GM18502 (cell line): ENCODE results near the gene BLOC1S1.
"Not testable (repeated sequence)": the region's sequence is repeated elsewhere in the genome, so short reads cannot be mapped to it uniquely, and the experiment has no call there.

Experiments used
- ATAC-seq: cut with Tn5 transposase; IDR thresholded peaks from one replicate; pipeline ENCODE4 v1.9.1; 2021; ENCODE audit warnings: mild to moderate bottlenecking; ENCODE audit not compliant: unreplicated experiment, poor library complexity

BLOC1S1 gene

GRCh38 chr12:55741931-55742680 lies 26.3 kb downstream of the BLOC1S1 start:
- ATAC-seq = no peak

- ATAC-seq = peak; percentile 44
These were observed 27.0 kb downstream of the BLOC1S1 start, which contains the start of gene GDF11 for GRCh38 chr12:55742719-55743405. GDF11 (plus strand) TSS chr12:55743122; CDS start chr12:55743317, 195 bp downstream.

GRCh38 chr12:55743406-55744339 lies 27.8 kb downstream of the BLOC1S1 start:
- peak; percentile 52 for ATAC-seq

- ATAC-seq = no peak
These were observed 28.6 kb downstream of the BLOC1S1 start for GRCh38 chr12:55744340-55745030.

- ATAC-seq = no peak
These were observed 29.7 kb downstream of the BLOC1S1 start for GRCh38 chr12:55745361-55746173.

GRCh38 chr12:55746174-55746912 lies 30.5 kb downstream of the BLOC1S1 start:
- no peak for ATAC-seq

- no peak for ATAC-seq
These were observed 31.0 kb downstream of the BLOC1S1 start for GRCh38 chr12:55746913-55747231.

GRCh38 chr12:55748230-55748993 lies 32.6 kb downstream of the BLOC1S1 start:
- no peak for ATAC-seq

- ATAC-seq = no peak
These were observed 39.4 kb downstream of the BLOC1S1 start for GRCh38 chr12:55755246-55755645.

GRCh38 chr12:55757701-55758100 lies 41.9 kb downstream of the BLOC1S1 start:
- no peak for ATAC-seq

- not testable (repeated sequence) for ATAC-seq
These were observed 42.7 kb downstream of the BLOC1S1 start for GRCh38 chr12:55758575-55758974.

GRCh38 chr12:55760663-55761062 lies 44.8 kb downstream of the BLOC1S1 start:
- ATAC-seq = no peak

GRCh38 chr12:55762646-55763045 lies 46.8 kb downstream of the BLOC1S1 start:
- no peak for ATAC-seq

- no peak for ATAC-seq
These were observed 50.0 kb downstream of the BLOC1S1 start for GRCh38 chr12:55765736-55766290.

- ATAC-seq = no peak
These were observed 51.3 kb downstream of the BLOC1S1 start for GRCh38 chr12:55767156-55767555.
